Superior temporal gyrus (tissue), 1 donor: ENCODE data around the gene MBTD1.

ENCODE experiments used
- DNase-seq: peaks from one replicate; pipeline ENCODE4 v3.0.0-alpha.2; 2016; ENCODE audit errors: extremely low spot score

The MBTD1 gene

GRCh38 chr17:51147650-51148049 is 112.2 kb downstream of the MBTD1 start:
- no peak for DNase-seq

GRCh38 chr17:51144266-51145022 is 115.4 kb downstream of the MBTD1 start:
- no peak for DNase-seq

GRCh38 chr17:51142597-51142996 is 117.3 kb downstream of the MBTD1 start:
- no peak for DNase-seq

GRCh38 chr17:51135956-51136355 is 123.9 kb downstream of the MBTD1 start:
- DNase-seq = no peak

GRCh38 chr17:51133365-51133764 is 126.5 kb downstream of the MBTD1 start:
- no peak for DNase-seq

- no peak for DNase-seq
Measured at GRCh38 chr17:51132964-51133319, 126.9 kb downstream of the MBTD1 start.

GRCh38 chr17:51128076-51128475 is 131.8 kb downstream of the MBTD1 start:
- DNase-seq = no peak
